ENCODE measurements around the gene SLC20A1. TPM values are rescaled to one million over a fixed set of nuclear protein-coding genes. Genes with fewer than 3 reads are reported as not detected.
A peak's percentile ranks its signal among the peaks of the same experiment; 100 is the strongest.
"Not testable (repeated sequence)": the region's sequence is repeated elsewhere in the genome, so short reads cannot be mapped to it uniquely, and the experiment has no call there.

The SLC20A1 gene
- 10 to 100 TPM; 31.4 to 62.2 (median 47.6) TPM for total RNA-seq

DNA sequence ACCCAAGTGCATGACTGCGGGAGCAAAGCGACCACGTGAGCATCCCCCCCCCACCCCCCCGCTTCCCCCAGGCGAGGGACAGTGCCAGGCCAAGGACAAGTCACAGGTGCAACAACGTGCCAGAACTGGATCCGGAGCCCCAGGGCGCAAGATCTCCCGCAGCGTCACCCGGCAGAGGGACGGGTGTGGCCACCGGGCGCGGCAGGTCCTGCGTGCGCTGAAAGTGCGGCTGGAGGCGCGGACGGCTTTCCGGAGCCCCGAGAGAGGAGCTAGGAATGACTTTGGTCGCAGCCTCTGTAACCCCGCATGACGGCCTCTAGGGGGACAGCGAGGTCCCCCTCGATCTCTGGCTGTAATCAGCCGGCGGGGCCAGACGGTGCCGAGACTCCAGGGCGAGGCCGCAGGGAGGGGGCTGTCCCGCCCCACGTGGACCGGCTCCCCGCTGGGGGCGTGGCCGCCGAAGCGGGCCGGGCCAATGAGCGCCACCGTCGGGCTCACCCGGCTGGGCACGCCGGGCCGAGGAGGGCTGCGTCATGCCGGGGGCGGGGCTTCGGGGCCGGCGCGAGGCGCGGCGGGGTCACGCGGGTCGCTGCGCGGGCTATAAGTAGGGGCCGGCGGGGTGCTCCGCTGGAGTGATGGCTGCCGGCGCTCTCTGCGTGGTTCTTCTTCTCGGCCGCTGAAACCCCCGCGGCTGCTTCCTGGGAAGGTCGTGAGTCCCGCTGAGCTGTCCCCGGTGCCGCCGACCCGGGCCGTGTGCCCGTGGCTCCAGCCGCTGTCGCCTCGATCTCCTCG lies at the start of gene SLC20A1:
Gene SLC20A1, plus strand, starts transcription at position 630 of the 792 bp plus-strand sequence. CDS start 890 bp downstream, outside the sequence.
- WGBS, 10 experiments: 0% methylated on average over 1 of the region's 87 CpGs; no CpG with 5 or more reads in 9 of the 10 experiments
- Histone ChIP-seq H3K4me3 (peak within 1 kb of the TSS; percentile 69 to 90 (median 78)), H3K4me1 (replicated peaks in 1 of 2) (peaks cover 14 to 15% of the 10 kb centered on the region in 2 donors), H3K27ac (peak within 1 kb of the TSS; percentile 83 to 88)
- ATAC-seq (replicated peaks in 6 of 8): peak; percentile 79 to 93 (median 92)
- in situ Hi-C loops (cut with MboI; ENCODE audit: low pct_unique_long_range_greater_than_20kb in 2 of 9, low sequenced_read_pairs in 9 of 9, unreplicated experiment in 9 of 9): loop anchor here in 2 of 9 experiments (25.0 kb wide), 2 partner anchors 92 to 292 kb away; no protein-coding TSS in a partner anchor

- in situ Hi-C loops (cut with MboI; ENCODE audit: low pct_unique_long_range_greater_than_20kb in 2 of 9, low sequenced_read_pairs in 9 of 9, unreplicated experiment in 9 of 9): no loop called here
- peaks cover 0 to 2% of the 10 kb centered on the region in 2 donors for H3K4me1 ChIP-seq (replicated peaks in 1 of 2)
- H3K27ac ChIP-seq: no peak overlapping the region
- 79 to 100% (median 96%) methylated on average over 2 to 8 of the region's 10 CpGs; no CpG with 5 or more reads in 1 of the 10 experiments for WGBS, 10 experiments
- no peak for ATAC-seq (replicated peaks in 6 of 8)
- H3K4me3 ChIP-seq: no peak overlapping the region
Measured at GRCh38 chr2:112597537-112598322, 48.0 kb upstream of the SLC20A1 start.

- Histone ChIP-seq H3K4me1 (replicated peaks in 1 of 2) (peaks cover 0 to 2% of the 10 kb centered on the region in 2 donors), H3K27ac (no peak overlapping the region), H3K4me3 (no peak overlapping the region)
- WGBS, 10 experiments: 67 to 100% (median 88%) methylated on average over 2 to 3 of the region's 3 CpGs; no CpG with 5 or more reads in 3 of the 10 experiments
- no peak for ATAC-seq (replicated peaks in 6 of 8)
- in situ Hi-C loops (cut with MboI; ENCODE audit: low pct_unique_long_range_greater_than_20kb in 2 of 9, low sequenced_read_pairs in 9 of 9, unreplicated experiment in 9 of 9): loop anchor here in 5 of 9 experiments (10.0 to 25.0 kb wide), 6 partner anchors 112 to 362 kb away; partner anchors contain the start of gene NT5DC4 (in 3 of the 5)
Measured at GRCh38 chr2:112600634-112601033, 45.1 kb upstream of the SLC20A1 start.

DNA sequence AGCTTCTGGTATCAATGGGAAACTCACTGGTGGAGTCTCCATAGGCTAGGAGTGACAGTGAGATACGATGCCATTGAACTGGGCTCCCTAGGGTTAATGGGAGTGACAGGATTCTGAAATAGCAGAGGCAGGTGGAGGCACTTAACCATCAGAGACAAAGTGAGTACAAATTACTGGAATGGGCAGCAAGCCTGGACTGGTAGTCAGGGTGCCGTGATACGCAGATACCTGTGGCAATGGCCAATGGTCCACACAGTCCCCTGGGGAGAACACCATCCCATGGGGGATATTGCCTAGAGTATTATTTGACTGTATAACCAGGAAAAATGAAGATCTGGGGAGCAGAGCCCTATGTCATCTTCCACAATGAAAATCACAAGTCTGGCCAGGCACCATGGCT lies 44.0 kb upstream of the SLC20A1 start:
- peaks cover 0 to 2% of the 10 kb centered on the region in 2 donors for H3K4me1 ChIP-seq (replicated peaks in 1 of 2)
- H3K4me3 ChIP-seq: no peak overlapping the region
- H3K27ac ChIP-seq: no peak overlapping the region
- in situ Hi-C loops (cut with MboI; ENCODE audit: low pct_unique_long_range_greater_than_20kb in 2 of 9, low sequenced_read_pairs in 9 of 9, unreplicated experiment in 9 of 9): loop anchor here in 5 of 9 experiments (10.0 to 25.0 kb wide), 6 partner anchors 111 to 361 kb away; partner anchors contain the start of gene NT5DC4 (in 3 of the 5)
- no peak for ATAC-seq (replicated peaks in 6 of 8)
- WGBS, 10 experiments: 86 to 100% (median 100%) methylated on average over 1 to 3 of the region's 3 CpGs; no CpG with 5 or more reads in 7 of the 10 experiments

- Histone ChIP-seq H3K4me3 (no peak overlapping the region), H3K27ac (no peak overlapping the region), H3K4me1 (replicated peaks in 1 of 2) (peaks cover 0 to 2% of the 10 kb centered on the region in 2 donors)
- WGBS, 10 experiments: 81 to 100% (median 96%) methylated on average over 1 to 2 of the region's 3 CpGs; no CpG with 5 or more reads in 4 of the 10 experiments
- ATAC-seq (replicated peaks in 6 of 8): no peak
- in situ Hi-C loops (cut with MboI; ENCODE audit: low pct_unique_long_range_greater_than_20kb in 2 of 9, low sequenced_read_pairs in 9 of 9, unreplicated experiment in 9 of 9): loop anchor here in 5 of 9 experiments (10.0 to 25.0 kb wide), 6 partner anchors 109 to 359 kb away; partner anchors contain the start of gene NT5DC4 (in 3 of the 5)
Measured at GRCh38 chr2:112602917-112603316, 42.8 kb upstream of the SLC20A1 start.

- in situ Hi-C loops (cut with MboI; ENCODE audit: low pct_unique_long_range_greater_than_20kb in 2 of 9, low sequenced_read_pairs in 9 of 9, unreplicated experiment in 9 of 9): loop anchor here in 5 of 9 experiments (10.0 to 25.0 kb wide), 6 partner anchors 109 to 359 kb away; partner anchors contain the start of gene NT5DC4 (in 3 of the 5)
- WGBS, 10 experiments: 25 to 100% (median 83%) methylated on average over 1 to 2 of the region's 2 CpGs; no CpG with 5 or more reads in 4 of the 10 experiments
- Histone ChIP-seq H3K4me3 (no peak overlapping the region), H3K4me1 (replicated peaks in 1 of 2) (peaks cover 0 to 2% of the 10 kb centered on the region in 2 donors), H3K27ac (no peak overlapping the region)
- no peak for ATAC-seq (replicated peaks in 6 of 8)
Measured at GRCh38 chr2:112603731-112604130, 42.0 kb upstream of the SLC20A1 start.

GRCh38 chr2:112604952-112605351 lies 40.8 kb upstream of the SLC20A1 start:
- in situ Hi-C loops (cut with MboI; ENCODE audit: low pct_unique_long_range_greater_than_20kb in 2 of 9, low sequenced_read_pairs in 9 of 9, unreplicated experiment in 9 of 9): loop anchor here in 5 of 9 experiments (10.0 to 25.0 kb wide), 6 partner anchors 107 to 357 kb away; partner anchors contain the start of gene NT5DC4 (in 3 of the 5)
- WGBS, 10 experiments: 30 to 100% (median 57%) methylated on average over 1 to 3 of the region's 4 CpGs; no CpG with 5 or more reads in 3 of the 10 experiments
- Histone ChIP-seq H3K4me1 (replicated peaks in 1 of 2) (peaks cover 0 to 2% of the 10 kb centered on the region in 2 donors), H3K4me3 (no peak overlapping the region), H3K27ac (no peak overlapping the region)
- no peak for ATAC-seq (replicated peaks in 6 of 8)

DNA sequence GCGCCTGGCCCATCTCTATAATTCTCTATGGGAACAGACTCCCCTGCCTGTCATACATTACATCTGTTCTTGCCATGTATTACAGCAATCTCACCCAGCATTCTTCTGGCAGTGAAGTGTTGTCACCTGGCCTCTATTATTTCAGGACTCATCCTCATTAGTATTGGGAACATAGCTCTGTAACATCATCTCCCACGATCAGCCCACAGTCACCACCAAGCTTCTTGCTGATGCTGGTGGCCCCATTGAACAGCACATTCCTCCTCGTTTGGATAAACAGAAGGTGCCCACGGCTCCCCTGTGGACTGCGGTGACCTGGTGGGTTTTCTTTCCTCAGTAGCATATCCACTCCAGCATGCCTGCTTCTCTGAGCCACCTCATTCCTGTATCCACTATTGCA lies 39.8 kb upstream of the SLC20A1 start:
- H3K27ac ChIP-seq: no peak overlapping the region
- H3K4me3 ChIP-seq: no peak overlapping the region
- ATAC-seq (replicated peaks in 6 of 8): no peak
- 78 to 100% (median 89%) methylated on average over 1 to 4 of the region's 5 CpGs; no CpG with 5 or more reads in 5 of the 10 experiments for WGBS, 10 experiments
- H3K4me1 ChIP-seq (replicated peaks in 1 of 2): no peaks in the 10 kb centered on the region
- in situ Hi-C loops (cut with MboI; ENCODE audit: low pct_unique_long_range_greater_than_20kb in 2 of 9, low sequenced_read_pairs in 9 of 9, unreplicated experiment in 9 of 9): loop anchor here in 5 of 9 experiments (10.0 to 25.0 kb wide), 6 partner anchors 106 to 356 kb away; partner anchors contain the start of gene NT5DC4 (in 3 of the 5)

DNA sequence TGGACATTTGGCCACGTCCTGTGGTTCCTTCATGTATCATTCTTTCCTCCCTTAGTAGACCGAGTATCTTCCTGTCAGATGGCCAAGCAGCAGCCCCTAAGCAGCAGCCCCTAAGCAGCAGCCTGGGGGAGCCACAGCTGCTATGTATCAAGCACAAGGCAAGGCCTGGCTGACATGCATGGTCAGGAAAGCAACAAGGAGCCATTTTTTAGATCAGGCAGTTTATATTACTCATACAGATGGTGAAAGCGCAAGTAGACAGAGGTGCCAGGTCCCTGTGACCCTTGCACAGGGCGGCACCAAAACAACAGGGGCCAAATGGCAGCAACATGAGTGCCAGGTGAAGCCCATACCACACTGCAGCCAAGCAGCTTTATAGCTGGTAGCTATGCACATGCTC lies 39.2 kb upstream of the SLC20A1 start:
- in situ Hi-C loops (cut with MboI; ENCODE audit: low pct_unique_long_range_greater_than_20kb in 2 of 9, low sequenced_read_pairs in 9 of 9, unreplicated experiment in 9 of 9): loop anchor here in 5 of 9 experiments (10.0 to 25.0 kb wide), 6 partner anchors 106 to 356 kb away; partner anchors contain the start of gene NT5DC4 (in 3 of the 5)
- Histone ChIP-seq H3K27ac (no peak overlapping the region), H3K4me3 (no peak overlapping the region), H3K4me1 (replicated peaks in 1 of 2) (no peaks in the 10 kb centered on the region)
- no peak for ATAC-seq (replicated peaks in 6 of 8)
- WGBS, 10 experiments: 44 to 75% (median 60%) methylated on average over 1 to 2 of the region's 4 CpGs; no CpG with 5 or more reads in 5 of the 10 experiments

- Histone ChIP-seq H3K4me1 (replicated peaks in 1 of 2) (no peaks in the 10 kb centered on the region), H3K27ac (no peak overlapping the region), H3K4me3 (no peak overlapping the region)
- no peak for ATAC-seq (replicated peaks in 6 of 8)
- in situ Hi-C loops (cut with MboI; ENCODE audit: low pct_unique_long_range_greater_than_20kb in 2 of 9, low sequenced_read_pairs in 9 of 9, unreplicated experiment in 9 of 9): loop anchor here in 5 of 9 experiments (10.0 to 25.0 kb wide), 6 partner anchors 104 to 354 kb away; partner anchors contain the start of gene NT5DC4 (in 3 of the 5)
- WGBS, 10 experiments: 43 to 94% (median 82%) methylated on average over 2 to 5 of the region's 8 CpGs
Measured at GRCh38 chr2:112607680-112608438, 37.9 kb upstream of the SLC20A1 start.

DNA sequence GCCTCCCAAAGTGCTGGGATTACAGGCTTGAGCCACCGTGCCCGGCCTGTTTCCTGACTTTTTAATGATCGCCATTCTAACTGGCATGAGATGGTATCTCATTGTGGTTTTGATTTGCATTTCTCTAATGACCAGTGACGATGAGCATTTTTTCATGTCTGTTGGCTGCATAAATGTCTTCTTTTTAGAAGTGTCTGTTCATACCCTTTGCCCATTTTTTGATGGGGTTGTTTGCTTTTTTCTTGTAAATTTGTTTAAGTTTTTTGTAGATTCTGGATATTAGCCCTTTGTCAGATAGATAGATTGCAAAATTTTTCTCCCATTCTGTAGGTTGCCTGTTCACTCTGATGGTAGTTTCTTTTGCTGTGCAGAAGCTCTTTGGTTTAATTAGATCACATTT lies 36.4 kb upstream of the SLC20A1 start:
- not testable (repeated sequence) for H3K4me3 ChIP-seq; H3K4me1 ChIP-seq (replicated peaks in 1 of 2); ATAC-seq (replicated peaks in 6 of 8); H3K27ac ChIP-seq
- WGBS, 10 experiments: 90 to 100% (median 90%) methylated on average over 2 to 4 of the region's 4 CpGs; no CpG with 5 or more reads in 7 of the 10 experiments
- in situ Hi-C loops (cut with MboI; ENCODE audit: low pct_unique_long_range_greater_than_20kb in 2 of 9, low sequenced_read_pairs in 9 of 9, unreplicated experiment in 9 of 9): loop anchor here in 5 of 9 experiments (10.0 to 25.0 kb wide), 6 partner anchors 103 to 353 kb away; partner anchors contain the start of gene NT5DC4 (in 3 of the 5)
